ENCODE results near the gene CTSS.

- TF ChIP-seq, protein P1, sequence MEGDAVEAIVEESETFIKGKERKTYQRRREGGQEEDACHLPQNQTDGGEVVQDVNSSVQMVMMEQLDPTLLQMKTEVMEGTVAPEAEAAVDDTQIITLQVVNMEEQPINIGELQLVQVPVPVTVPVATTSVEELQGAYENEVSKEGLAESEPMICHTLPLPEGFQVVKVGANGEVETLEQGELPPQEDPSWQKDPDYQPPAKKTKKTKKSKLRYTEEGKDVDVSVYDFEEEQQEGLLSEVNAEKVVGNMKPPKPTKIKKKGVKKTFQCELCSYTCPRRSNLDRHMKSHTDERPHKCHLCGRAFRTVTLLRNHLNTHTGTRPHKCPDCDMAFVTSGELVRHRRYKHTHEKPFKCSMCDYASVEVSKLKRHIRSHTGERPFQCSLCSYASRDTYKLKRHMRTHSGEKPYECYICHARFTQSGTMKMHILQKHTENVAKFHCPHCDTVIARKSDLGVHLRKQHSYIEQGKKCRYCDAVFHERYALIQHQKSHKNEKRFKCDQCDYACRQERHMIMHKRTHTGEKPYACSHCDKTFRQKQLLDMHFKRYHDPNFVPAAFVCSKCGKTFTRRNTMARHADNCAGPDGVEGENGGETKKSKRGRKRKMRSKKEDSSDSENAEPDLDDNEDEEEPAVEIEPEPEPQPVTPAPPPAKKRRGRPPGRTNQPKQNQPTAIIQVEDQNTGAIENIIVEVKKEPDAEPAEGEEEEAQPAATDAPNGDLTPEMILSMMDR (IDR thresholded peaks at IDR 0.05), result no peak
- TF ChIP-seq POLR2A (IDR thresholded peaks at IDR 0.05), result no peak
These were observed 3.8 kb downstream of the CTSS start for GRCh38 chr1:150761801-150762200.
